ENCODE data around the gene C7orf57.

Gene C7orf57

GRCh38 chr7:48042636-48043035 lies 7.3 kb downstream of the C7orf57 start:
- no peak overlapping the region for H3K4me3 ChIP-seq (ENCODE audit: low read depth, low read length)
- TF ChIP-seq CTCF (IDR thresholded peaks at IDR 0.05; ENCODE audit: control insufficient read depth, extremely low read depth, insufficient read depth), result no peak
- no peak for DNase-seq (ENCODE audit: low read depth)

- no peak overlapping the region for H3K4me3 ChIP-seq (ENCODE audit: low read depth, low read length)
- no peak for DNase-seq (ENCODE audit: low read depth)
- TF ChIP-seq CTCF (IDR thresholded peaks at IDR 0.05; ENCODE audit: control insufficient read depth, extremely low read depth, insufficient read depth), result no peak
Observed at GRCh38 chr7:48045195-48045765, 9.9 kb downstream of the C7orf57 start.

GRCh38 chr7:48046458-48046857 lies 11.1 kb downstream of the C7orf57 start:
- no peak for TF ChIP-seq CTCF (IDR thresholded peaks at IDR 0.05; ENCODE audit: control insufficient read depth, extremely low read depth, insufficient read depth)
- no peak for DNase-seq (ENCODE audit: low read depth)
- no peak overlapping the region for H3K4me3 ChIP-seq (ENCODE audit: low read depth, low read length)

- DNase-seq (ENCODE audit: low read depth), result no peak
- H3K4me3 ChIP-seq (ENCODE audit: low read depth, low read length), result no peak overlapping the region
- TF ChIP-seq CTCF (IDR thresholded peaks at IDR 0.05; ENCODE audit: control insufficient read depth, extremely low read depth, insufficient read depth), result no peak
Observed at GRCh38 chr7:48048113-48048512, 12.8 kb downstream of the C7orf57 start.

GRCh38 chr7:48049850-48050249 lies 14.5 kb downstream of the C7orf57 start:
- DNase-seq (ENCODE audit: low read depth), result no peak
- TF ChIP-seq CTCF (IDR thresholded peaks at IDR 0.05; ENCODE audit: control insufficient read depth, extremely low read depth, insufficient read depth), result no peak
- no peak overlapping the region for H3K4me3 ChIP-seq (ENCODE audit: low read depth, low read length)

- DNase-seq (ENCODE audit: low read depth), result no peak
- TF ChIP-seq CTCF (IDR thresholded peaks at IDR 0.05; ENCODE audit: control insufficient read depth, extremely low read depth, insufficient read depth), result no peak
- H3K4me3 ChIP-seq (ENCODE audit: low read depth, low read length), result no peak overlapping the region
Observed at GRCh38 chr7:48052748-48053147, 17.4 kb downstream of the C7orf57 start.

GRCh38 chr7:48053736-48054135 lies 18.4 kb downstream of the C7orf57 start:
- DNase-seq (ENCODE audit: low read depth), result no peak
- no peak for TF ChIP-seq CTCF (IDR thresholded peaks at IDR 0.05; ENCODE audit: control insufficient read depth, extremely low read depth, insufficient read depth)
- H3K4me3 ChIP-seq (ENCODE audit: low read depth, low read length), result no peak overlapping the region

Data from LNCaP clone FGC (cell line).